ES-I3 (cell line): ENCODE measurements around the gene RASGRF2.

Source experiments
- H3K36me3 ChIP-seq: 2 replicates; pipeline ENCODE4 v1.6.1; 2013; ENCODE audit warnings: mild to moderate bottlenecking, low read length, control low read depth, moderate library complexity; ENCODE audit not compliant: insufficient read depth
- H3K4me1 ChIP-seq: 2 replicates; pipeline ENCODE4 v1.6.1; 2013; ENCODE audit warnings: mild to moderate bottlenecking, control low read depth, low read length; ENCODE audit not compliant: insufficient read depth
- H3K9ac ChIP-seq: 2 replicates; pipeline ENCODE4 v1.6.1; 2013; ENCODE audit warnings: low read depth, mild to moderate bottlenecking, low read length, moderate library complexity
- H3K9me3 ChIP-seq: 2 replicates; pipeline ENCODE4 v1.6.1; 2013; ENCODE audit warnings: mild to moderate bottlenecking, low read length, moderate library complexity; ENCODE audit not compliant: control insufficient read depth, insufficient read depth

The RASGRF2 gene

GRCh38 chr5:80931411-80931810 is 28.8 kb upstream of the RASGRF2 start:
- Histone ChIP-seq H3K9ac (no peak overlapping the region), H3K9me3 (no peaks in the 10 kb centered on the region), H3K4me1 (no peaks in the 10 kb centered on the region), H3K36me3 (no peaks in the 10 kb centered on the region)

GRCh38 chr5:80933036-80933435 is 27.1 kb upstream of the RASGRF2 start:
- Histone ChIP-seq H3K9me3 (no peaks in the 10 kb centered on the region), H3K36me3 (no peaks in the 10 kb centered on the region), H3K4me1 (no peaks in the 10 kb centered on the region), H3K9ac (no peak overlapping the region)

- Histone ChIP-seq H3K4me1 (no peaks in the 10 kb centered on the region), H3K36me3 (no peaks in the 10 kb centered on the region), H3K9me3 (no peaks in the 10 kb centered on the region), H3K9ac (no peak overlapping the region)
These were observed 25.4 kb upstream of the RASGRF2 start for GRCh38 chr5:80934751-80935150.

GRCh38 chr5:80935811-80936385 is 24.3 kb upstream of the RASGRF2 start:
- no peak overlapping the region for H3K9ac ChIP-seq
- no peaks in the 10 kb centered on the region for H3K9me3 ChIP-seq
- H3K4me1 ChIP-seq = no peaks in the 10 kb centered on the region
- H3K36me3 ChIP-seq = no peaks in the 10 kb centered on the region

DNA sequence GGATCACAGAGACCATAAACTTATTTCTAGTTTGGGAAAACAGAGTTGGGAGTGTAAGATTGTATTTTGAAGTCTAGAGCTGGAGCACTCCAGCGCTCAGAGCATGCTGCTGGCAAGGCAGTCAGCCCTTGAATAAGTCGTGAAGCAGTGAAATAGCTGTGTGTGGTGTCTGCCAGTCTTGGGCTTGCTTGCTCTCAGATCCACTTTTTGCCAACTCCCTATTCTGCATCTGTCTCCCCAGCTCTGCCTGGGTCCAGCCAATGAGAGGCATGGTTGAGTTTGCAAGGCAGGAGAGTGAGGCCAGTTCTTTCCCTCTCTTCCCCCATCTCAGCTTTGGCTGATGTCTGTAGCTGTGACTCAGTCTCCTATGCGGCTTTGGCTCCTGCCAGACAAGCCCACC is 23.3 kb upstream of the RASGRF2 start:
- H3K36me3 ChIP-seq = no peaks in the 10 kb centered on the region
- no peak overlapping the region for H3K9ac ChIP-seq
- no peaks in the 10 kb centered on the region for H3K4me1 ChIP-seq
- H3K9me3 ChIP-seq = no peaks in the 10 kb centered on the region

- Histone ChIP-seq H3K9me3 (no peaks in the 10 kb centered on the region), H3K36me3 (no peaks in the 10 kb centered on the region), H3K4me1 (no peaks in the 10 kb centered on the region), H3K9ac (no peak overlapping the region)
These were observed 22.4 kb upstream of the RASGRF2 start for GRCh38 chr5:80937584-80938356.

- no peaks in the 10 kb centered on the region; the same call in 1 of the 2 replicates for H3K9me3 ChIP-seq
- no peaks in the 10 kb centered on the region for H3K36me3 ChIP-seq
- no peaks in the 10 kb centered on the region for H3K4me1 ChIP-seq
- H3K9ac ChIP-seq = no peak overlapping the region
These were observed 18.7 kb upstream of the RASGRF2 start for GRCh38 chr5:80941496-80941895.

GRCh38 chr5:80951366-80951765 is 8.8 kb upstream of the RASGRF2 start:
- H3K36me3 ChIP-seq = no peaks in the 10 kb centered on the region
- no peaks in the 10 kb centered on the region; the same call in 1 of the 2 replicates for H3K9me3 ChIP-seq
- peaks cover 4% of the 10 kb centered on the region for H3K4me1 ChIP-seq
- no peak overlapping the region for H3K9ac ChIP-seq

DNA sequence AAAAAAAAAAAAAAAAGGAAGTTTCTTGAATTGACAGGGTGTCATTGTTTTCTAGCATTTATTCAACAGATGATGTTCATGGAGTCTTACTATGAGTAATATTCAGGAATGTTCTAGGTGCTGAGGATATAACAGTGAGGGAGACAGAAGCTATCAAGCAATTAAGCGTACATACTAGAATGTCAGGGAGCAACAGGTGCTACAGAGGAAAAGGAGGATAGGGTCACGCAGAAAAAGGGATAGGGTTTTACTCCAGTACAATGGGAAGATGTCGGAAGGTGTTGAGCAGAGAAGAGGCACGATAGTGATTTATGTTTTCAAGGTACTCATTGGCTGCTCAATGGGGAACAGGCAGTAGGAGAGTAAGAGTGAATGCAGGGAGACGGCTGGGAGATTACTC is 6.6 kb upstream of the RASGRF2 start:
- Histone ChIP-seq H3K9ac (no peak overlapping the region), H3K36me3 (no peaks in the 10 kb centered on the region), H3K4me1 (peaks cover 22% of the 10 kb centered on the region), H3K9me3 (no peaks in the 10 kb centered on the region)

- Histone ChIP-seq H3K9ac (no peak overlapping the region), H3K4me1 (peaks cover 32% of the 10 kb centered on the region), H3K9me3 (no peaks in the 10 kb centered on the region)
These were observed 5.0 kb upstream of the RASGRF2 start for GRCh38 chr5:80955082-80955590.

DNA sequence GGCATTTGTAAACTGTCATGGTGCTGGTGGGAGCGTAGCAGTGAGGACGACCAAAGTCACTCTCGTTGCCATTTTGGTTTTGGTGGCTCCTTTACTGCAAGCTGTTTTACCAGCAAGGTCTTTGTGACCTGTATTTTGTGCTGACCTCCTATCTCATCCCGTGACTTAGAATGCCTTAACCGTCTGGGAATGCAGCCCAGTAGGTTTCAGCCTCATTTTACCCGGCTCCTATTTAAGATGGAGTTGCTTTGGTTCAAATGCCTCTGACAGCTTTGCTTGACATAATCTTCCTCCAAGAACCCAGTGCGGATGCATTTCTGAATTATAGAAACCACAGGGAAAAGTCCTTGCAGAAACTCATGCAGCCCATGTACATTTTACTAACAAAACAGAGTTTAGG is 3.9 kb upstream of the RASGRF2 start:
- Histone ChIP-seq H3K9me3 (no peaks in the 10 kb centered on the region), H3K9ac (0 out of 2 replicates have a peak overlapping the region, but pooled peaks have one; percentile 28), H3K36me3 (no peaks in the 10 kb centered on the region), H3K4me1 (peaks cover 32% of the 10 kb centered on the region)

More at GRCh38 chr5:80955082-80955590, 5.0 kb upstream of the RASGRF2 start:
- no peaks in the 10 kb centered on the region for H3K36me3 ChIP-seq

DNA sequence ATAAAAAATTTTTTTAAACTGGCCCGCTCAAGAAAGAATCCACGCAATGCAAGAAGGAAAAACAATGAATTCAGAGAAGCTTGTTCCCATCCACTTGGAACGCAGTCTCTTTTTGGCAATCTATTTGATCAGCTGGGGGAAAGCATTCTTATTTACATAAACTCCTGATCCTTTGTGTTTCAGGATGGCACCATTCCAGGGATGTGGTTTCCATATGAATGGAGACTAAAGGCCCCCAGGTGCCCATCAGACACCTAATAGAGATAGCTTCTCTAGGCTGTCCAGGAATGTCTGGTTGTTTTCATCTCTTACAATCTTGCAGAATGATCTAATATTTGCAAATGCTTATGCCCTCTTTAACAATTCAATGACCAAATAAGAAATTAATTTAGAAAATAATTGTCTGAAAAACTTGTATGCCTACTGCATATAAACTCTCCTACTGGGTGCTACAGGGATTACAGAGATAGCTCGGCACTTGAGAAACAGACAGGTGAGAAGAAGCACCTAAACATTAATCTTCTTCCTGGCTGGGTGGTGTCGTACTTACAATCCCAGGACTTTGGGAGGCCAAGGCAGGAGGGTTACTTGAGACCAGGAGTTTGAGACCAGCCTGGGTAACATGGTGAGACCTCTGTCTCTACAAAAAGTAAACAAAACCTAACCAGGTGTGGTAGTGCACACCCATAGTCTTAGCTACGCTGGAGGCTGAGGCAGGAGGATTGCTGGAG is 3.0 kb upstream of the RASGRF2 start:
- H3K36me3 ChIP-seq = no peaks in the 10 kb centered on the region
- H3K9ac ChIP-seq = peak overlapping the region; percentile 28; the same call in 1 of the 2 replicates
- H3K4me1 ChIP-seq = peaks cover 32% of the 10 kb centered on the region
- no peaks in the 10 kb centered on the region for H3K9me3 ChIP-seq

DNA sequence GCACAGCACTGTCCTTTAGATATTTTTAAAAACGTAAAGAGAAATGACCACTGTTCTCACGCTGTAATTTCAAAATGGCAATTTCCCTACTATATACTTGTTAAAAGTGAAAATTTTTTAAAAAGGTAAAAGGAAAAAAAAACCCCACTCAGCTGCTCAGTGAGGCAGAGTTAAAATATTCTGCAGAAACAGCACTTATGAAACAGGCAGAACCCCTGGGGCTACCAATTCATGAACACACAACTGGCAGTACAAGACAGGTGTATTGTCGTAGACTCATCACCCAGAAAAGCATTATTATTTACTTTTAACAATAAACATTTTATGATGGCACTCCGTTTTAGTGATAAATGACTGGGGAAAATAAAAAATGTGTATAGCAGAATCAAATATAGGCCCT is 1.5 kb upstream of the RASGRF2 start:
- Histone ChIP-seq H3K9ac (no peak overlapping the region), H3K4me1 (peaks cover 43% of the 10 kb centered on the region), H3K36me3 (no peaks in the 10 kb centered on the region), H3K9me3 (no peaks in the 10 kb centered on the region)

DNA sequence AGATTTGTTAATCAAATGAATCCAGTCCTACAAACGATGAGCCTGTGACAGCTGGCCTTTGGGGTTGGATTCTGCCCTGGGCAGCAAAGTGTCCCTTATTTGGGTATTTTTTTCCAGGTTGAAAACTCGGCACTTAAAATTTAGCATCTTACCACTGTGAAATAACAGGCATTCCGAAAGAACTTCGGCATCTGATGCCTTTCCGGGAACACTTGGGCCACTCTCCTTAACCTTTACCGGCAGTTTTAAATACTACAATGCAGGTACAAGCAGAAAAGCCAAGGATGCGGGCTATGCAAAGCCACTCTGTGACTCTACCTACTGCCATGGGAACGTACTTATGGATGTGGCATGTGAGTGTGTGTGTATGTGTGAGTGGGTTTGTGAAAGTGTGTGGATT is 1.0 kb upstream of the RASGRF2 start:
- H3K36me3 ChIP-seq = no peaks in the 10 kb centered on the region
- peaks cover 47% of the 10 kb centered on the region for H3K4me1 ChIP-seq
- H3K9me3 ChIP-seq = no peaks in the 10 kb centered on the region
- H3K9ac ChIP-seq = peak overlapping the region; percentile 88
